HepG2 (cell line): ENCODE results near the gene PEAK3. TPM values are rescaled to one million over a fixed set of nuclear protein-coding genes. Genes with fewer than 3 reads are reported as not detected.

Source experiments
- CREM ChIP-seq, 2 experiments: sonication (generic) in 1 of 2; formaldehyde crosslinking in 1 of 2; IDR thresholded peaks; 2 replicates each; pipeline versions ENCODE4 v1.4.0 to v1.6.1; 2016 to 2020; ENCODE audit warnings: antibody characterized with exemption in 1 of 2, mild to moderate bottlenecking in 1 of 2, missing genetic modification reagents in 1 of 2
- EEA1 ChIP-seq: sonication (generic); formaldehyde crosslinking; IDR thresholded peaks from 2 replicates; pipeline ENCODE4 v1.5.1; 2020; ENCODE audit warnings: mild to moderate bottlenecking, missing genetic modification reagents, borderline replicate concordance
- FOXC1 ChIP-seq: sonication (generic); formaldehyde crosslinking; IDR thresholded peaks from 2 replicates; pipeline ENCODE4 v1.8.0; 2022; ENCODE audit warnings: mild to moderate bottlenecking, missing genetic modification reagents, borderline replicate concordance
- FOXM1 ChIP-seq: sonication (generic); formaldehyde crosslinking; IDR thresholded peaks from 2 replicates; pipeline ENCODE4 v1.5.0; 2020; ENCODE audit warnings: missing genetic modification reagents
- KAT8 ChIP-seq: IDR thresholded peaks from 2 replicates; pipeline ENCODE4 v1.6.1; 2016; ENCODE audit warnings: missing genetic modification reagents, missing compliant biosample characterization
- MED1 ChIP-seq: sonication (generic); formaldehyde crosslinking; IDR thresholded peaks from 2 replicates; pipeline ENCODE4 v1.4.0; 2020; ENCODE audit warnings: missing genetic modification reagents
- MYC ChIP-seq: sonication (generic); formaldehyde crosslinking; IDR thresholded peaks from 2 replicates; pipeline ENCODE4 v1.9.0; 2021; ENCODE audit warnings: missing genetic modification reagents, borderline replicate concordance
- NCOA2 ChIP-seq: sonication (generic); formaldehyde crosslinking; IDR thresholded peaks from 2 replicates; pipeline ENCODE4 v1.8.0; 2022; ENCODE audit warnings: inconsistent platforms
- NFKB2 ChIP-seq: sonication (generic); formaldehyde crosslinking; IDR thresholded peaks from 2 replicates; pipeline ENCODE4 v1.4.0; 2020; ENCODE audit warnings: missing genetic modification reagents, borderline replicate concordance
- PAXIP1 ChIP-seq: sonication (generic); formaldehyde crosslinking; conservative IDR thresholded peaks from 2 replicates; pipeline ENCODE4 v1.4.0; 2020; ENCODE audit warnings: mild to moderate bottlenecking, missing genetic modification reagents, moderate library complexity
- SP5 ChIP-seq: IDR thresholded peaks from 2 replicates; pipeline ENCODE4 v1.6.1; 2016; ENCODE audit warnings: low read depth, borderline replicate concordance
- SUZ12 ChIP-seq: fragments of 150-350 bp; IDR thresholded peaks from 2 replicates; pipeline ENCODE4 v1.6.1; 2014; ENCODE audit warnings: low read depth, low read length
- TGIF2 ChIP-seq: IDR thresholded peaks from 2 replicates; pipeline ENCODE4 v1.6.1; 2016; ENCODE audit warnings: control low read depth, missing compliant biosample characterization
- THAP11 ChIP-seq: IDR thresholded peaks from 2 replicates; pipeline ENCODE4 v1.6.1; 2016; ENCODE audit warnings: missing biosample characterization, missing genetic modification reagents
- TSC22D2 ChIP-seq: sonication (generic); formaldehyde crosslinking; IDR thresholded peaks from 2 replicates; pipeline ENCODE4 v1.5.1; 2020; ENCODE audit warnings: missing genetic modification reagents, mild to moderate bottlenecking, borderline replicate concordance
- ZBTB2 ChIP-seq: sonication (generic); formaldehyde crosslinking; IDR thresholded peaks from 2 replicates; pipeline ENCODE4 v1.8.0; 2022; ENCODE audit warnings: low read depth, missing genetic modification reagents
- ZMYM4 ChIP-seq: sonication (generic); formaldehyde crosslinking; IDR thresholded peaks from 2 replicates; pipeline ENCODE4 v1.8.1; 2023; ENCODE audit warnings: mild to moderate bottlenecking, missing genetic modification reagents
- ZNF121 ChIP-seq: sonication (generic); formaldehyde crosslinking; IDR thresholded peaks from 2 replicates; pipeline ENCODE4 v1.5.0; 2020; ENCODE audit warnings: mild to moderate bottlenecking, missing genetic modification reagents
- ZNF281 ChIP-seq: sonication (generic); formaldehyde crosslinking; IDR thresholded peaks from 2 replicates; pipeline ENCODE4 v1.4.0; 2020; ENCODE audit warnings: missing genetic modification reagents, borderline replicate concordance
- ZNF326 ChIP-seq: sonication (generic); formaldehyde crosslinking; IDR thresholded peaks from 2 replicates; pipeline ENCODE4 v1.4.0; 2020; ENCODE audit warnings: missing genetic modification reagents, borderline replicate concordance
- ZNF547 ChIP-seq: sonication (generic); formaldehyde crosslinking; IDR thresholded peaks from 2 replicates; pipeline ENCODE4 v1.5.1; 2020; ENCODE audit warnings: mild to moderate bottlenecking, missing genetic modification reagents
- ZNF567 ChIP-seq: sonication (generic); formaldehyde crosslinking; IDR thresholded peaks from 2 replicates; pipeline ENCODE4 v1.8.1; 2023; ENCODE audit warnings: mild to moderate bottlenecking, missing genetic modification reagents, borderline replicate concordance
- polyA plus RNA-seq, 8 experiments: library from polyadenylated mRNA; depleted of rRNA in 3 of 8; stranded (reverse) in 7 of 8; unstranded in 1 of 8; fragments of >200 nt; fragmentation: Illumina TruSeq in 4 of 8; extraction: Trizol in 4 of 8; gene quantifications; 2 replicates each; pipeline versions ENCODE4 v1.2.1 to v1.2.3, GENCODE V29; 2011 to 2016; ENCODE audit warnings: low read depth in 4 of 8, missing spikeins in 1 of 8, mixed read lengths in 1 of 8; ENCODE audit not compliant: insufficient read depth in 1 of 8
- total RNA-seq, 5 experiments: library from RNA; depleted of rRNA; stranded (reverse); fragments of >200 nt; fragmentation: Illumina TruSeq; extraction: Trizol; gene quantifications; 2 replicates each; pipeline ENCODE4 v1.2.3, GENCODE V29; 2016; ENCODE audit warnings: low read depth in 1 of 5

PEAK3 gene
- total and polyA plus RNA-seq, 2 of the 13 experiments (the other 11 are each of a cell fraction or from before 2014, with no cell fraction given): not detected

- TF ChIP-seq MYC (CRISPR knock-in tag): peak; percentile 58; the same call in 1 of the 2 replicates
- peak; percentile 38; the same call in 1 of the 2 replicates for TF ChIP-seq CREM (IDR thresholded peaks at IDR 0.05)
- TF ChIP-seq CREM (CRISPR knock-in tag; IDR thresholded peaks at IDR 0.05): no peak
- TF ChIP-seq ZNF121 (CRISPR knock-in tag): peak; percentile 15; the same call in 1 of the 2 replicates
- TF ChIP-seq ZBTB2 (CRISPR knock-in tag): no peak
- TF ChIP-seq TSC22D2 (CRISPR knock-in tag): 0 out of 2 replicates have a peak, but pooled peaks have one; percentile 19
- TF ChIP-seq EEA1 (CRISPR knock-in tag): no peak
- 0 out of 2 replicates have a peak, but pooled peaks have one; percentile 22 for TF ChIP-seq ZNF567 (CRISPR knock-in tag)
- peak; percentile 85 for TF ChIP-seq SP5 (CRISPR knock-in tag)
- TF ChIP-seq TGIF2 (CRISPR knock-in tag): peak; percentile 51; the same call in 1 of the 2 replicates
- TF ChIP-seq THAP11 (CRISPR knock-in tag): peak; percentile 28; the same call in 1 of the 2 replicates
- TF ChIP-seq ZNF281 (CRISPR knock-in tag): peak; percentile 32; the same call in 1 of the 2 replicates
- peak; percentile 35; the same call in 1 of the 2 replicates for TF ChIP-seq NFKB2
- no peak for TF ChIP-seq FOXM1 (CRISPR knock-in tag)
- TF ChIP-seq KAT8 (CRISPR knock-in tag): peak; percentile 42; the same call in 1 of the 2 replicates
- peak; percentile 21; the same call in 1 of the 2 replicates for TF ChIP-seq NCOA2 (CRISPR knock-in tag)
- peak; percentile 22; the same call in 1 of the 2 replicates for TF ChIP-seq ZNF547 (CRISPR knock-in tag)
- TF ChIP-seq ZMYM4: peak; percentile 56; the same call in 1 of the 2 replicates
- 0 out of 2 replicates have a peak, but pooled peaks have one; percentile 52 for TF ChIP-seq FOXC1 (CRISPR knock-in tag)
- no peak for TF ChIP-seq SUZ12
- peak; percentile 67 for TF ChIP-seq PAXIP1 (CRISPR knock-in tag)
- no peak for TF ChIP-seq ZNF326
- TF ChIP-seq MED1 (CRISPR knock-in tag): peak; percentile 50
Observed at GRCh38 chr19:2330632-2331284, 48.8 kb upstream of the PEAK3 start (continued).
